Mesenchymal stem cell (in vitro differentiated cells and primary cell): ENCODE data around the gene RASSF6.
"Not testable (repeated sequence)": the region's sequence is repeated elsewhere in the genome, so short reads cannot be mapped to it uniquely, and the experiment has no call there.

ENCODE experiments used
- DNase-seq: peaks from one replicate; pipeline ENCODE4 v3.0.0-alpha.2; 2013
- H2AFZ ChIP-seq: one replicate; pipeline ENCODE4 v1.6.1; 2013; ENCODE audit warnings: low read depth, mild to moderate bottlenecking, control low read depth, inconsistent platforms, low read length, moderate library complexity
- H2AK5ac ChIP-seq: 2 replicates; pipeline ENCODE4 v1.6.1; 2013; ENCODE audit warnings: low read length, moderate library complexity, mild to moderate bottlenecking, inconsistent platforms; ENCODE audit not compliant: severe bottlenecking
- H2BK120ac ChIP-seq: one replicate; pipeline ENCODE4 v1.6.1; 2013; ENCODE audit warnings: low read depth, mild to moderate bottlenecking, inconsistent platforms, low read length, moderate library complexity
- H2BK12ac ChIP-seq, 2 experiments: one replicate each; pipeline ENCODE4 v1.6.1; 2013; ENCODE audit warnings: inconsistent platforms in 2 of 2, low read length in 2 of 2, mild to moderate bottlenecking in 2 of 2, moderate library complexity in 2 of 2, control low read depth in 1 of 2
- H2BK15ac ChIP-seq: one replicate; pipeline ENCODE4 v1.6.1; 2013; ENCODE audit warnings: mild to moderate bottlenecking, low read depth, inconsistent platforms; ENCODE audit not compliant: poor library complexity, severe bottlenecking
- H2BK5ac ChIP-seq: 2 replicates; pipeline ENCODE4 v1.6.1; 2013; ENCODE audit warnings: low read depth, mild to moderate bottlenecking, low read length, control low read depth, inconsistent platforms; ENCODE audit not compliant: poor library complexity, severe bottlenecking
- H3K14ac ChIP-seq, 2 experiments: one replicate each; pipeline ENCODE4 v1.6.1; 2013; ENCODE audit warnings: inconsistent platforms in 2 of 2, low read length in 2 of 2, control low read depth in 1 of 2, mild to moderate bottlenecking in 1 of 2, moderate library complexity in 1 of 2
- H3K18ac ChIP-seq, 2 experiments: one replicate each; pipeline ENCODE4 v1.6.1; 2013; ENCODE audit warnings: inconsistent platforms in 2 of 2, low read length in 2 of 2, control low read depth in 1 of 2, low read depth in 1 of 2, mild to moderate bottlenecking in 1 of 2
- H3K23ac ChIP-seq, 2 experiments: one replicate each; pipeline ENCODE4 v1.6.1; 2013; ENCODE audit warnings: inconsistent platforms in 2 of 2, low read length in 2 of 2, mild to moderate bottlenecking in 2 of 2, moderate library complexity in 2 of 2, control low read depth in 1 of 2
- H3K27ac ChIP-seq: 2 replicates; pipeline ENCODE4 v1.5.1; 2013; ENCODE audit warnings: mild to moderate bottlenecking, moderate library complexity, low read length, control low read depth, inconsistent platforms; ENCODE audit not compliant: poor library complexity, severe bottlenecking
- H3K27me3 ChIP-seq, 2 experiments: 2 replicates each; pipeline versions ENCODE4 v1.6.1 to v1.7.0; 2013; ENCODE audit warnings: low read length in 2 of 2, mild to moderate bottlenecking in 2 of 2, moderate library complexity in 2 of 2, control low read depth in 1 of 2, inconsistent platforms in 1 of 2; ENCODE audit not compliant: control insufficient read depth in 1 of 2, insufficient read depth in 1 of 2
- H3K36me3 ChIP-seq, 2 experiments: 2 replicates each; pipeline versions ENCODE4 v1.6.1 to v1.7.0; 2013; ENCODE audit warnings: low read length in 2 of 2, control low read depth in 1 of 2, inconsistent platforms in 1 of 2, low read depth in 1 of 2, mild to moderate bottlenecking in 1 of 2; ENCODE audit not compliant: insufficient read depth in 2 of 2, control insufficient read depth in 1 of 2
- H3K4ac ChIP-seq, 2 experiments: one replicate each; pipeline ENCODE4 v1.6.1; 2013; ENCODE audit warnings: inconsistent platforms in 2 of 2, low read length in 2 of 2, mild to moderate bottlenecking in 2 of 2, moderate library complexity in 2 of 2, control low read depth in 1 of 2, low read depth in 1 of 2
- H3K4me1 ChIP-seq: 2 replicates; pipeline ENCODE4 v1.6.1; 2013; ENCODE audit warnings: low read depth, low read length, control low read depth; ENCODE audit not compliant: control insufficient read depth, insufficient read depth
- H3K4me2 ChIP-seq: 2 replicates; pipeline ENCODE4 v1.6.1; 2013; ENCODE audit warnings: low read length, mild to moderate bottlenecking, inconsistent platforms; ENCODE audit not compliant: poor library complexity, severe bottlenecking
- H3K4me3 ChIP-seq, 2 experiments: 2 replicates each; pipeline versions ENCODE4 v1.5.1 to v1.7.0; 2013; ENCODE audit warnings: low read length in 2 of 2, mild to moderate bottlenecking in 2 of 2, control low read depth in 1 of 2, low read depth in 1 of 2; ENCODE audit not compliant: insufficient read depth in 1 of 2
- H3K79me1 ChIP-seq: replicated peaks from 2 replicates; pipeline ENCODE4 v1.6.1; 2013; ENCODE audit warnings: mild to moderate bottlenecking, control low read depth, low read length, inconsistent platforms; ENCODE audit not compliant: poor library complexity, severe bottlenecking
- H3K9ac ChIP-seq: 2 replicates; pipeline ENCODE4 v1.7.0; 2013; ENCODE audit warnings: mild to moderate bottlenecking, low read length, moderate library complexity
- H3K9me3 ChIP-seq: 2 replicates; pipeline ENCODE4 v1.7.0; 2013; ENCODE audit warnings: mild to moderate bottlenecking, low read length; ENCODE audit not compliant: control insufficient read depth
- H4K8ac ChIP-seq: one replicate; pipeline ENCODE4 v1.6.1; 2013; ENCODE audit warnings: inconsistent platforms, mild to moderate bottlenecking, low read length, moderate library complexity
- H4K91ac ChIP-seq: one replicate; pipeline ENCODE4 v1.6.1; 2013; ENCODE audit warnings: mild to moderate bottlenecking, low read length, inconsistent platforms
- WGBS: methylation state at CpG from one replicate; pipeline ENCODE4 v1.1.7; 2013; ENCODE audit warnings: mixed read lengths; 5-methylcytosine and 5-hydroxymethylcytosine counted together

The RASSF6 gene

GRCh38 chr4:73646117-73646516 lies 25.9 kb upstream of the RASSF6 start:
- no peak overlapping the region for H4K91ac ChIP-seq

GRCh38 chr4:73631565-73632226 lies 11.5 kb upstream of the RASSF6 start:
- H3K9ac ChIP-seq: no peak overlapping the region
- 88% methylated on average over 2 of the region's 2 CpGs for WGBS
- H3K14ac ChIP-seq: no peak overlapping the region

More at GRCh38 chr4:73646117-73646516, 25.9 kb upstream of the RASSF6 start:
- Histone ChIP-seq H2AK5ac (no peak overlapping the region), H3K9me3 (no peaks in the 10 kb centered on the region), H2BK120ac (no peak overlapping the region), H3K27me3 (no peaks in the 10 kb centered on the region), H2AFZ (no peak overlapping the region), H3K14ac (peak overlapping the region in 1 of 2 experiments; percentile 70), H3K18ac (no peak overlapping the region), H3K4me3 (no peak overlapping the region), H3K27ac (no peak overlapping the region), H3K23ac (no peak overlapping the region), H3K36me3 (no peaks in the 10 kb centered on the region), H3K4me1 (no peaks in the 10 kb centered on the region), H2BK5ac (no peak overlapping the region), H2BK15ac (no peak overlapping the region), H3K4me2 (no peak overlapping the region), H3K9ac (no peak overlapping the region), H2BK12ac (no peak overlapping the region), H4K8ac (no peak overlapping the region), H3K79me1 (no peaks in the 10 kb centered on the region), H3K4ac (no peak overlapping the region)
- no peak for DNase-seq
- WGBS: 92% methylated on average over 5 of the region's 6 CpGs

GRCh38 chr4:73628834-73629233 lies 8.6 kb upstream of the RASSF6 start:
- not testable (repeated sequence) for H4K91ac ChIP-seq, H2BK5ac ChIP-seq, H2BK12ac ChIP-seq, H3K4me3 ChIP-seq, H3K18ac ChIP-seq, H3K9me3 ChIP-seq, H3K4me1 ChIP-seq, H2BK15ac ChIP-seq, H3K4me2 ChIP-seq, H3K27me3 ChIP-seq, H3K23ac ChIP-seq, DNase-seq, H3K79me1 ChIP-seq, H3K4ac ChIP-seq, H2AK5ac ChIP-seq, H3K27ac ChIP-seq, H3K9ac ChIP-seq, H3K36me3 ChIP-seq, H2BK120ac ChIP-seq, H3K14ac ChIP-seq, H4K8ac ChIP-seq, H2AFZ ChIP-seq
- WGBS: 90% methylated on average over 1 of the region's 1 CpG

More at GRCh38 chr4:73631565-73632226, 11.5 kb upstream of the RASSF6 start:
- Histone ChIP-seq H4K8ac (no peak overlapping the region), H3K36me3 (no peaks in the 10 kb centered on the region), H3K4me2 (no peak overlapping the region), H3K18ac (no peak overlapping the region), H3K23ac (no peak overlapping the region), H2BK5ac (no peak overlapping the region), H4K91ac (no peak overlapping the region), H2AK5ac (no peak overlapping the region), H2AFZ (no peak overlapping the region), H3K27me3 (no peaks in the 10 kb centered on the region), H3K79me1 (no peaks in the 10 kb centered on the region), H3K27ac (no peak overlapping the region), H3K9me3 (no peaks in the 10 kb centered on the region), H3K4me3 (no peak overlapping the region), H2BK120ac (no peak overlapping the region), H2BK15ac (no peak overlapping the region), H3K4ac (no peak overlapping the region), H3K4me1 (no peaks in the 10 kb centered on the region), H2BK12ac (no peak overlapping the region)
- no peak for DNase-seq

GRCh38 chr4:73621357-73621756 lies 1.1 kb upstream of the RASSF6 start:
- peaks cover 0 to 9% of the 10 kb centered on the region in 2 experiments for H3K27me3 ChIP-seq
- no peak overlapping the region for H3K4ac ChIP-seq
- H3K27ac ChIP-seq: no peak overlapping the region
- H3K79me1 ChIP-seq: no peaks in the 10 kb centered on the region
- no peaks in the 10 kb centered on the region for H3K36me3 ChIP-seq
- no peak overlapping the region for H2BK120ac ChIP-seq
- no peak overlapping the region for H3K23ac ChIP-seq
- no peak overlapping the region for H2AK5ac ChIP-seq
- no peak overlapping the region for H4K91ac ChIP-seq
- peaks cover 3% of the 10 kb centered on the region for H3K4me1 ChIP-seq
- no peak overlapping the region for H2BK15ac ChIP-seq
- no peak overlapping the region for H2AFZ ChIP-seq
- no peak overlapping the region for H2BK12ac ChIP-seq
- no peak overlapping the region for H3K18ac ChIP-seq
- no peak overlapping the region for H2BK5ac ChIP-seq
- no peak for DNase-seq
- H3K4me2 ChIP-seq: no peak overlapping the region
- H3K9me3 ChIP-seq: no peaks in the 10 kb centered on the region
- no peak overlapping the region for H3K14ac ChIP-seq
- WGBS: 98% methylated on average over 3 of the region's 5 CpGs
- no peak overlapping the region for H4K8ac ChIP-seq
- no peak overlapping the region for H3K9ac ChIP-seq
- no peak overlapping the region for H3K4me3 ChIP-seq
